ENCODE results near the gene ZCCHC2. TPM values are rescaled to one million over a fixed set of nuclear protein-coding genes. Genes with fewer than 3 reads are reported as not detected.

The ZCCHC2 gene
- total RNA-seq = 12.1 and 16.6 TPM in 2 replicates

GRCh38 chr18:62522504-62523254 lies at the start of gene ZCCHC2:
Gene ZCCHC2 (plus strand): TSS chr18:62523025. CDS start chr18:62523425, 400 bp downstream.

Other genes with a start within 250 kb of the ZCCHC2 start
- gene TNFRSF11A, start 197.7 kb upstream of the ZCCHC2 start, total RNA-seq = under 0.01 and 0.39 TPM in 2 replicates
- gene PHLPP1, start 192.5 kb downstream of the ZCCHC2 start, total RNA-seq = 6.2 and 10.2 TPM in 2 replicates

Measured in subcutaneous preadipocyte (primary cell).